Measurements from ENCODE around the gene BTG2. TPM values are rescaled to one million over a fixed set of nuclear protein-coding genes. Genes with fewer than 3 reads are reported as not detected.

Gene BTG2
- total RNA-seq, 1 donor from 2014 or later = 448 TPM

DNA sequence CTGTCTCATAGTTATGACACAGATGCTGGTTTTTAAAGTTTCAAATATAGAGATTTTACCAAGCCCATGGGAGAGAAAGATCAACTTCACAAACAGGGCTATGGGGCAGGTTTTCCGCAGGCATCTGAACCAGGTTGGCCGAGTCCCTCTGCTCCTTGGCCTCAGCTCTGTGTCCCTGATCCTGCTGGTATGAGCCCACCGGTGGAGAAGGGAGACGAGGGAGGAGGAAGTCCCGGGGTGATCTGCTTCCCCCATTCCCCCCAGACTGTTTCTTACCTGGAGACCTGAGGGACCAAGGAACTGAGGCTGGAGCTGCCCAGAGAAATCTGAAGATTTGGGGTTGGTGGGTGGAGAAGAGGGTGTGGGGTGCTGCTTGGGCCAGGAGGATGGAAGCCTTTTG, 28.9 kb upstream of the BTG2 start:
- intact Hi-C loops (cut with micrococcal nuclease) = no loop called here
- Mint-ChIP-seq H3K27me3 (no peaks in the 10 kb centered on the region), H3K36me3 (ENCODE audit: low read depth) (no peaks in the 10 kb centered on the region), H3K27ac (no peak overlapping the region), H3K4me1 (peaks cover 81% of the 10 kb centered on the region), H3K9me3 (no peaks in the 10 kb centered on the region), H3K4me3 (no peak overlapping the region)
- ChIA-PET POLR2A (interaction anchor here (30.4 to 31.2 kb wide), 2 partner anchors 35 to 48 kb away, joined by 1136 to 1942 read pairs; partner anchors contain the start of gene BTG2), CTCF (interaction anchor here (2.4 to 4.9 kb wide), 4 partner anchors 12 to 212 kb away, joined by 7 to 53 read pairs (median 10); no protein-coding TSS in a partner anchor)
- ATAC-seq (ENCODE audit: low read depth) = no peak
- TF ChIP-seq, protein P1, sequence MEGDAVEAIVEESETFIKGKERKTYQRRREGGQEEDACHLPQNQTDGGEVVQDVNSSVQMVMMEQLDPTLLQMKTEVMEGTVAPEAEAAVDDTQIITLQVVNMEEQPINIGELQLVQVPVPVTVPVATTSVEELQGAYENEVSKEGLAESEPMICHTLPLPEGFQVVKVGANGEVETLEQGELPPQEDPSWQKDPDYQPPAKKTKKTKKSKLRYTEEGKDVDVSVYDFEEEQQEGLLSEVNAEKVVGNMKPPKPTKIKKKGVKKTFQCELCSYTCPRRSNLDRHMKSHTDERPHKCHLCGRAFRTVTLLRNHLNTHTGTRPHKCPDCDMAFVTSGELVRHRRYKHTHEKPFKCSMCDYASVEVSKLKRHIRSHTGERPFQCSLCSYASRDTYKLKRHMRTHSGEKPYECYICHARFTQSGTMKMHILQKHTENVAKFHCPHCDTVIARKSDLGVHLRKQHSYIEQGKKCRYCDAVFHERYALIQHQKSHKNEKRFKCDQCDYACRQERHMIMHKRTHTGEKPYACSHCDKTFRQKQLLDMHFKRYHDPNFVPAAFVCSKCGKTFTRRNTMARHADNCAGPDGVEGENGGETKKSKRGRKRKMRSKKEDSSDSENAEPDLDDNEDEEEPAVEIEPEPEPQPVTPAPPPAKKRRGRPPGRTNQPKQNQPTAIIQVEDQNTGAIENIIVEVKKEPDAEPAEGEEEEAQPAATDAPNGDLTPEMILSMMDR (IDR thresholded peaks at IDR 0.05) = no peak
- no peak for DNase-seq

DNA sequence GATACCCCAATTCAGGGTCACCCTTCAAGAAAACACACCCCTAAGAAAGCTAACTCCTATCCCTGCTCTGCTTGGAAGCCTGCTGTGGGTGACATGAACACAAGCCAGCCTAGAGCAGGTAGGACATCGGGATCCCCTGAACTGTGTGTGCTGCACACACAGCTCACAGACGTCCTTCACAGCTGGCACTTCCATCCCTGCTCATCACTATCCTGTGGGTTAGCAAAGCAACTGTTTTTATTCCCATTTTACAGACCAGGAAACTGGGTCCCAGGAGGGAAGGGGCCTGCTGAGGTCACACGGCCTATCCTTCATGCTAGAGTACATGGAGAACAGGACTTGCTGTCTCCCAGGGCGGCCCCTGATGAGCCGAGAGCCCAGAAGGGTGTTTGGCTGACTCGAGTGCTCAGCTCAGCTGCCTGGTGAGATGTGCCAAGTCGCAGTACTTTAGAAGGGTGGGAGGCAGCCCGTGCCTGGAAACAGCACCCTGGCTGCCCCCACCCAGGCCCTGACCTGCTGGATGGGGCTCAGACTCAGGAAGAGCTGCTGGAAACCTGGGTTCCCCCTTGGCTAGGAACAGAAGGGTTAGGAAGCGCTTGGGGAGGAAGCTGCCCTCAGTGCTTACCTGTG, 28.3 kb upstream of the BTG2 start:
- intact Hi-C loops (cut with micrococcal nuclease) = no loop called here
- POLR2A ChIA-PET = interaction anchor here (1.0 to 31.2 kb wide), 4 partner anchors 35 to 61 kb away, joined by 3 to 1942 read pairs (median 570); partner anchors contain the start of gene BTG2
- peaks cover 79% of the 10 kb centered on the region for H3K4me1 Mint-ChIP-seq
- DNase-seq (no peak), ATAC-seq (ENCODE audit: low read depth) (no peak)
- no peak overlapping the region for H3K4me3 Mint-ChIP-seq
- peak overlapping the region; percentile 90 for H3K27ac Mint-ChIP-seq
- H3K27me3 Mint-ChIP-seq = no peaks in the 10 kb centered on the region
- H3K9me3 Mint-ChIP-seq = no peaks in the 10 kb centered on the region
- H3K36me3 Mint-ChIP-seq (ENCODE audit: low read depth) = no peaks in the 10 kb centered on the region
- TF ChIP-seq, protein P1 (IDR thresholded peaks at IDR 0.05) = no peak
- CTCF ChIA-PET = interaction anchor here (1.9 to 4.9 kb wide), 5 partner anchors 10 to 211 kb away, joined by 5 to 53 read pairs (median 9); no protein-coding TSS in a partner anchor

DNA sequence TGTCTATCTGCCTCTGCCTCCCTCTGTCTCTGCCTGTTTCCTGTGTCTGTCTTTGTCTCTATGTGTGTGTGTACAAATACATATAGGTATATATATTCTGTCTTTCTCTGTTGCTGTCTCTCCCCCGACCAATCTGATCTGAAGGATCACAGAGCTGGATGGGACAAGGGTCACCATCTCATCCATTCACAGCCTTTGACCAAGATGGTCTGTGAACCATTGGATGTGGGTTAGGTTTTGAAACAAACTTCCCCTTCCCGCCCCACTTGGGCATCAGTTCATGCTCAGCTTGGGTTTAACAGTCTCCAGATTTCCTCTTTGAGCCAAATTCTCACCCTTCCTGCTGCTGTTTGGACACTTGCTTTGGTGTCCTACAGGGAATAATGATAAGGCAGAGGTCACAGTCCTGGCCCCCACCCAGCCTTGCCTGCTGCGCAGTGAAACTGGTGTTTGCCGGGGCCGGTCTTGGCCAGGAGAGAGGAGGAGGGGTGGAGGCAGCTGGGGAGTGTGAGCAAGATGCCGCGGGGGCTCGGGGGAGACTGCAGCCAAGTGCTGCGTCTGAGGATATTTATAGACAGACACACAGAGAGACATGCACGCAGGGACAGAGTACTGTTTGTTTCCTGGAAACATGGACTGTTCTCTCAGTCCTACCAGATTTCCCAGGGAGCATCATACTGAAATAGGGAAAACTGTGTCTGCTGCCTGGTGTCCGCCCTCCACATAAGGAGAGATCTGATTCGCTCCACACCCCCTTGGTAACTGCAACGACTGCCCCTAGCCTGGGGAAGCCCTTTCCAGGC, 27.0 kb upstream of the BTG2 start:
- intact Hi-C loops (cut with micrococcal nuclease) = no loop called here
- H3K27ac Mint-ChIP-seq = peak overlapping the region; percentile 90
- H3K4me1 Mint-ChIP-seq = peaks cover 82% of the 10 kb centered on the region
- ChIA-PET POLR2A (interaction anchor here (30.4 to 31.2 kb wide), 2 partner anchors 34 to 46 kb away, joined by 1136 to 1942 read pairs; partner anchors contain the start of gene BTG2), CTCF (interaction anchor here (1.2 to 4.9 kb wide), 8 partner anchors 10 to 210 kb away, joined by 3 to 53 read pairs (median 6); no protein-coding TSS in a partner anchor)
- H3K27me3 Mint-ChIP-seq = no peaks in the 10 kb centered on the region
- H3K9me3 Mint-ChIP-seq = no peaks in the 10 kb centered on the region
- TF ChIP-seq, protein P1 (IDR thresholded peaks at IDR 0.05) = no peak
- peak overlapping the region; percentile 51 for H3K4me3 Mint-ChIP-seq
- DNase-seq (no peak), ATAC-seq (ENCODE audit: low read depth) (peak; percentile 13)
- H3K36me3 Mint-ChIP-seq (ENCODE audit: low read depth) = no peaks in the 10 kb centered on the region

DNA sequence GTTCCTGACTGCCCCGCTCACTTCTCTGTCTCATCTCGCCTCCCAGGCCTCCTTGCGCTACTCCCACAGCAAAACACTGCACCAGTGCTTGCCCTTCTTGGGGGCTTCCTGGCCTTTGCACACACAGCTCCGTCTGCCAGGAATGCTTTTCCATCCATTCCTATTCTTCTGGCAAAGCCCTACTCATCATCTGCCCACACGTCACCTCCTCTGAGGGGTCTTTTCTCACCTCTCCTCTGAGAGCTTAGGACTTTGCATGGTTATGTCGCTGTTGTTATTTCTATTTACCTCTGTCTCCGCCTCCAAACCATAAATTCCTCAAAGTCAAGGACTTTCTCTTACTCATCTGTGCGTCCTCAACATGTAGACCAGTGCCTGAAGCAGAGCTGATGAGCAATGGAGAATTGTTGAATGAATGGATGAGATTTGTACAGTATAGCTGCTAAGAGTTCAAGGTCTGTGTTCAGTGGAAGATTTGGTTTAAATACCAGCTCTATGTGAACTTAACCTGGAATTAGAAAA, 26.4 kb upstream of the BTG2 start:
- H3K27me3 Mint-ChIP-seq = no peaks in the 10 kb centered on the region
- peaks cover 81% of the 10 kb centered on the region for H3K4me1 Mint-ChIP-seq
- DNase-seq = no peak
- TF ChIP-seq, protein P1 (IDR thresholded peaks at IDR 0.05) = no peak
- ATAC-seq (ENCODE audit: low read depth) = no peak
- H3K4me3 Mint-ChIP-seq = peak overlapping the region; percentile 32
- no peaks in the 10 kb centered on the region for H3K9me3 Mint-ChIP-seq
- CTCF ChIA-PET = interaction anchor here (0.7 to 3.1 kb wide), 8 partner anchors 10 to 209 kb away, joined by 3 to 9 read pairs (median 5); no protein-coding TSS in a partner anchor
- peak overlapping the region; percentile 90 for H3K27ac Mint-ChIP-seq
- POLR2A ChIA-PET = interaction anchor here (30.4 to 31.2 kb wide), 2 partner anchors 33 to 45 kb away, joined by 1136 to 1942 read pairs; partner anchors contain the start of gene BTG2
- no peaks in the 10 kb centered on the region for H3K36me3 Mint-ChIP-seq (ENCODE audit: low read depth)
- intact Hi-C loops (cut with micrococcal nuclease) = no loop called here

Measured in activated B cell treated with CpG ODN at 0.5 μM for 24 hours (primary cell).